Metanephros (tissue), 2 donors: ENCODE results near the gene PPP1R10. TPM values are rescaled to one million over a fixed set of nuclear protein-coding genes. Genes with fewer than 3 reads are reported as not detected.

Experiments used
- small RNA-seq: library from RNA; depleted of rRNA; stranded (forward); fragments of <200 nt; gene quantifications from one replicate; pipeline ENCODE3, GENCODE V24; 2014; ENCODE audit warnings: low replicate concordance
- total RNA-seq: library from RNA; depleted of rRNA; stranded (reverse); fragments of >200 nt; gene quantifications from one replicate; pipeline ENCODE4 v1.2.3, GENCODE V29; 2014

Gene PPP1R10
- 24.5 TPM for total RNA-seq

DNA sequence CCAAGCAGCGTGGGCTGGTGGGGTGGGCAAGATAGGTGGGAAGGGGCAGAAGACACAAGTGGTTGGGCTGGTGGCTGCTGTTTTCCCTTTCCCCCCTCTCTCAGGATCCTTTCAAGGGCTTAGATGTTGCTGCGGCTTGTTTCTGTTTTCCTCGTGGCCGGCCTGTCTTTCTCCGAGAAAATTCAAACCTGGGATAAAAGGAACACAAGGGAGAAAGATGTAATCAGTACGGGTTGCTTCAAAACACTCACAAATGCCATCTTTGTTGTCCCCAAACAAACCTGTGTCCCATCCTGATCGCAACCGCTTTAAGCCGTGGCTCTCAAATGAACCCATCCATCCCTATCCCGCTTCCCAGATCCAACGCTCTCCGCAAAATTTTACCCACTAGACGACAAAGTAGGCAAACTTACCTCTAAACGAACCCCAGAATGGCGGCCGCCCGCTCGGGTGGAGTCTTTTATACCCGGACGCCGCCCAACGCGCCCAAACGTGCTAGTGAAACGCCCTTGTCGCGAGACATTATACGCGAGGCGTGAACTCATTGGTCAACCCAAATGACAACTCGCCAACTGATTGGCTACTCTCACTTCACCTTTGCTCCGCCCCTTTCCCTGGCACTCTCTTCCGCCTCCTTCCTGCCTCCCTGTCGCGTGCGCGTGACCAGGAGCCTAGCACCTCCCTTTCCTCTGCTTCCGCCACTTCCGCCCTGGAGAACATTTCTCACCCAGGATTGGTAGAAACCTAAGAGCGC is at the start of gene PPP1R10:
PPP1R10 (minus strand) TSS at position 433 of the 754 bp plus-strand sequence. CDS start 7,299 bp downstream, outside the sequence.

DNA sequence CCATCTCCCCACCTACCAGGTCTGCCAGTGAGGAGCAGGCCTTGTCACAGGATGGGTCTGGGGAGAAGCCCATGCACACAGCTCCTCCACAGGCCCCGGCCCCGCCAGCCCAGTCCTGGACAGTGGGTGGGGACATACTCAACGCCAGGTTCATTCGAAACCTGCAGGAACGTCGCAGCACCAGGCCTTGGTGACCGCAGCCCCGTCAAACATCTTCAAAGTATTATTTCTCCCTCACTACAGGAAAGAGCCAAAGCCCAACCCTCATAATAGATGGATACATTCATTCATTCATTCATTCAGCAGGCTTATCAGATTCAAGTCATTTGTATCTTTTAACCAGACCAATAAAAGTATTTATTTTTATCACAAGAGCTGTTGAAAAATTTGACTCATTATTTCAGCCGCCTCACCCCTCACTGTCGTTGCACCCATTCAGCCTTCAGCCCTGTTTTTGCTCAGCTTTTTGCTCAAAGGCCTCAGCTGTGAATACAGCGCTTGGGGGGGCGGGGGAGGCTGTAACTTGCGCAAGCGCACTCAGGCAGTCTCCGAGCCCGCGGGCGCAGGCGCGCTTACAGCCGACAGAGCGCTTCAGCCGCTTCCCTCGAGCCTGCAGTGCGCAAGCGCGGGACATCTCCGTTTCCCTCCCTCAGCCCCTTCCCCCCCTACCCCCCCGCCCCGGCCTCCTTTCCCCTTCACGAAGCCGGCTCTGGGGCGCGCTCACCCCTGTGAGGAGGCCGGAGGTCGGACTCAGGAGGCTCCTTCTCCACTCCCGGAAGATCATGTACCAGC is 29.6 kb upstream of the PPP1R10 start, which contains the start of gene C6orf136:
C6orf136 (plus strand) TSS at position 684 of the 792 bp plus-strand sequence; CDS start at position 783, 99 bp downstream.

DNA sequence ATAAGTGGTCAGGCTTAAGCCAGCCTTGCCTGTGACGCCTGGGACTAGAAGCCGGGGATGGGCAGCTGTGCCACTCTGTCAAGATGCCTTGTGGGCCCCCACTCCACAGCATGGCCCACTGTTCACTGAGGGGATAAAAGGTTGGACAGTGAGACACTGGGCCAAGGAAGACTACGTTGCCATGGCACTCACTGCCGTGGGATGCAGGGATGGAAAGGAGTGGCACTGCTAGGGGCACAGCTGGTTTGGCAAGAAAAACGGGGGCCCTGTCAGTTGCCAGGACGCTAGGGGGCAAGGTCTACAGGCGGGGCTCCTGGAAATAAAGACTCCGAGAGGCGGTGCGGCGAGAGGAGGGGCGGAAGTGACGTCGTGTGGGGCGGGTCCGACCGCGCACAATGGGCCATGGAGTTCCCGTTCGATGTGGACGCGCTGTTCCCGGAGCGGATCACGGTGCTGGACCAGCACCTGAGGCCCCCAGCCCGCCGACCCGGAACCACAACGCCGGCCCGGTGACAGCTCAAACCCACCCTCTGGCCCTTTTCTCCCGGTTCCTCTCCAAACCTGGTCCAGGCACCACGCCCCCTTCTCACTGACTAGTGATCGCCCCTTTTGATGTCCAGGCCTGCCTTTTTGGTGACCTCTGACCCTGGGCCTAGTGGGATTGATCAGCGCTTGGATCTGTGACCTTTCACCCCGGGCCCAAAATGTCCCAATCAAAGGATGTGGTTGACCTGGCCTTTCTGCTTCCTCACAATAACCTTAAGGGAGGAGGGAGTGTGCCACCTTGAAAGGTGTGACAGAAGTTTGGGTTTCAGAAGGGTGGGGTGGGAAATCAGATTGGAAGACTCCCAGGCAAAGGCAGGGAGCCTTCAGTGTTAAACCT is 9.7 kb upstream of the PPP1R10 start, which contains the start of gene ATAT1:
ATAT1 (plus strand) TSS at position 391 of the 883 bp plus-strand sequence.

DNA sequence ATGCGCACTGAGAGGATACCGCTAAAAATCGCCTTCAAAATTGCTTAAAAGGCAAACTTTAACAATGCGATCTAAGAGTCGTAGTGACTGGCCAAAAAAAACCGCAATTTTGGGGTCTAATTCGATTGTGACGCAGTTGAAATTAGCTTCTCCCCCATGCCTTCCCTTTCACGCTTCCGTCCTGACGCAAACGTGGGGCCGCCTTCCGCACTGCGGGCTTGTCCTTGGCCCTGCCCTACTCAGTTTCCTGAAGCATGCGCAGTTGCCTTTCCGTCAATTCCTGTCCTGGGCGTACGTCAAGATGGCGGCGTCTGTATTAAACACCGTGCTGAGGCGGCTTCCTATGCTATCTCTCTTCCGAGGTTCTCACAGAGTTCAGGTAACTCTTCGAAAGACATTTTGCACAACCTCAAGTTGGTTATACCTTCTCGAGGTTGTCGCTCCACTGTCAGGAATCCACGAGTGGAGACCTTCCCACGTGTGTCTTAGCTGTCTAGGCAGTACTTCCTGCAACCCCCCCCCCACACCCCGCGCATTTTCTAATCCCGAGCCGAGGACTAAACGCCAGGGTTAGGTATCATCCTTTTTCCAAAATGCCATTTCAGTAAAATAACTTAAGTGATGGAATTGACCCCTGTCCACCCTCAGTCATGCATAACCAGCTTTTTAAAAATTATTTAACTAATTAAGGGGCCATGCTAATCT is 674 bp upstream of the PPP1R10 start, which contains the start of gene MRPS18B:
MRPS18B (plus strand) TSS at position 276 of the 705 bp plus-strand sequence; CDS start at position 302, 26 bp downstream.

DNA sequence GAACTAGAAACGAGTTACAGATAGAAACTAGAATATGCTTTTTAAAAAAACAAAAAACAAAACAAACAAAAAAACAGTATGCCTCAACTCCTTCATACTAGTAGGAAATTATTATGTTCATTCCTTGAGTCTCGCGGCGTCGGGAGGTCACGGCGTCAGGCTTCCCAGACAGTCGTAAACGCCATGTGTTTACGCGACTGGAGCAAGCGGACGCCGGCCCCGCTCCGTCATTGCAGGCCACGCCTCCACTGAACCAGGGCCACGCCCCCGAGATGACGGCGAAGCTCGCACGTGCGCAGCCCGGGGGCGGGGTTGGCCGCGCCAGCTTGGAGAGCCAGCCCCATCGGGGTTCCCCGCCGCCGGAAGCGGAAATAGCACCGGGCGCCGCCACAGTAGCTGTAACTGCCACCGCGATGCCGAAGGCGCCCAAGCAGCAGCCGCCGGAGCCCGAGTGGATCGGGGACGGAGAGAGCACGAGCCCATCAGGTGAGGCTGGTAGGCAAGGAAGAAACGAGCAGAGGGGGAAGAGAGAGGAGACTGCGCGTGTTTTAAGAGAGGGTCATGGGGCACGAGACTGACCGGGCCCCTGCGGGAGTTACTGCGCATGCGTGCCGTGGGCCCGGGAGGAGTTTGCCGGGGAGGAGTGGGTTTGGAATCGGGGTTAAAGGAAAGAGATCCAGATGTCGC is 45.8 kb downstream of the PPP1R10 start, which contains the start of gene ABCF1:
ABCF1 (plus strand) TSS at position 368 of the 687 bp plus-strand sequence; CDS start at position 414, 46 bp downstream.

DNA sequence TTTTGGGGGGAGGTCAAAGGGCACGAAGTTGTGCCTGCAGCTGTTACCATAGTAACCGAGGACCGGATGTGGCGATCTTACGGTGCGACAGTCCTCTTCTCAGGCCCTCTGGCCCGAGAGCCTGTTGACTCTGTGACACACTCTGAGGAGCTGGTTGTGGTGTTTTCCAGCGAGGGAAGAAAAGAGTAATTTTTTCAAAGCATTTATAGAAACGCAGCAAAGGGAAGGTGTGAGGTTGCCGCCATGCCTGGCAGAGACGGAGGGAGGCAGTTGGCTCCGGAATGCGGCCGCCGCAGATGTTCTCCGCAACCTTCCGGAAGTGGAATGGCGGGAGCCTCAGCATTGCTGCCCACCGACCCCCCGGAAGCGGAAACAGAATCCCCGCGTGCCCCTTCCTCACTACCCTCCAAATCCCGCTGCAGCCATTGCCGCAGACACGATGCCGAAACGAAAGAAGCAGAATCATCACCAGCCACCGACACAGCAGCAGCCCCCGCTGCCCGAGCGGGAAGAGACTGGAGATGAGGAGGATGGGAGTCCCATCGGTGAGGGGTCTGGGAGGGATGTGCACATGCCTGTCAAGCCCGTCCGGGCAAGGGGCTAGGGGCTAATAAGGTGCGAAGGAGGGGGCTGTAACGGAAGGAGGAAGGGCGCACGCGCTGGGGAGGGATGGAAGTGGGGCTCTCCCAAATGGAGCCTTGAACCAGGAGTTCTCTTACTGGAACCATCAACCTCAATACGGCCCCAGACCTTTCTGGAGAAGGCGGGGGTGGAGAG is 59.9 kb downstream of the PPP1R10 start, which contains the start of gene PRR3:
PRR3 (plus strand) TSS at position 390 of the 777 bp plus-strand sequence; CDS start at position 440, 50 bp downstream.

DNA sequence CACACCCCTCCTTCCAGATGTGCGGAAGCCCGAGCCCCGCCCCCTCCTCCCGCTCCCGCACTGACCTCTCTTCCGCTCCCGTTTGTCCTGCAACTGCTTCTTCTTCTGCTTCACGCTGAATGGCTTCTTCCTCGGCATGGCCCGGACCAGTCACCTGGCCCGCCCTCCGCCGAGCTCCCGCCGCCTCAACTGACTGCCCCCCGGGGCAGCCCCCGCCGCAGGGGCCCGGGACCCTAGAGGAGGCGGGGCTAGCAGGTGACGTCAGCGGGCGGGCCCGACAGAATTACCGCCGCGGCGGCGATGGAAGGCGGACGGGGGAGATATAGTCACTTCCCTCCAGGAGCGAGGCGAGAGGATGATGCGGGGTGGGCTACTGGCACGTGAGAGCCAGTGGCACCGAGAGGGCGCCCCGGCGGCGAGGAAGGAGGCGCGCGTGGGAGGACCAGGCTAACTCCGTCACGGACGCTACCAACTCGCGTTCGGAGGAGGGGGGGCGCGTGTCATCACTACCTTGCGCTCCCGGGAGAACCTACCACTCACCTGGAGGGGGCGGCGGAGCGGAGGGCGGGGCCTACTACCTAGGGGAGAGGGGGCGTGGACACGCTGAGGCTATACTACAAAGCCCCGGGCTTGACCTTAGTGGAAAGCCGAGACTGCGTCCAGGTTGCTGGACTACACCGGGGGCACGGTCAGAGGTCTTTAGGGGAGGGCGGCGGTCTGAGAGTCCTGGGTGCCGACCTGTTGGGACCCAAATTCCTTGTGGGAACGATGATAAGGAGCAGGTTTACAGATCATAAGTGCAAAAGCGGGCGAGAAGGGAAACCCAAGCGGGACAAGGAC is 60.8 kb downstream of the PPP1R10 start, which contains the start of gene GNL1:
GNL1 (minus strand) TSS at position 424 of the 840 bp plus-strand sequence; CDS start at position 138, 286 bp downstream.

Small RNA genes lying within 50 kb of the gene (small RNA-seq; reads per million reads assigned to genes)
- gene MIR877, result 1.9 reads per million, percentile 89 among the genes with 10 or more reads in this experiment

Other genes with a start within 250 kb of the PPP1R10 start
- gene HLA-E, start 127.7 kb downstream of the PPP1R10 start, total RNA-seq, result 202 TPM
- gene GNL1, start 60.8 kb downstream of the PPP1R10 start, total RNA-seq, result 44.3 TPM
- gene PRR3, start 59.9 kb downstream of the PPP1R10 start, total RNA-seq, result 10.0 TPM
- gene ABCF1, start 45.8 kb downstream of the PPP1R10 start, total RNA-seq, result 35.4 TPM
- 58.0 TPM for gene MRPS18B, start 597 bp upstream of the PPP1R10 start, total RNA-seq
- gene ATAT1, start 9.6 kb upstream of the PPP1R10 start, total RNA-seq, result 21.1 TPM
- gene C6orf136, start 29.9 kb upstream of the PPP1R10 start, total RNA-seq, result 14.3 TPM
- 27.5 TPM for gene DHX16, start 55.8 kb upstream of the PPP1R10 start, total RNA-seq
- gene PPP1R18, start 69.4 kb upstream of the PPP1R10 start, total RNA-seq, result 30.1 TPM
- 7.1 TPM for gene NRM, start 73.7 kb upstream of the PPP1R10 start, total RNA-seq
- gene MDC1, start 100.0 kb upstream of the PPP1R10 start, total RNA-seq, result 15.9 TPM
- gene TUBB, start 103.1 kb upstream of the PPP1R10 start, total RNA-seq, result 468 TPM
- 60.8 TPM for gene FLOT1, start 125.4 kb upstream of the PPP1R10 start, total RNA-seq
- gene IER3, start 127.3 kb upstream of the PPP1R10 start, total RNA-seq, result 13.2 TPM